ENCODE measurements around the gene CTNND2.
"Not testable (repeated sequence)": the region's sequence is repeated elsewhere in the genome, so short reads cannot be mapped to it uniquely, and the experiment has no call there.

CTNND2 gene

GRCh38 chr5:11429254-11429653 lies 475.0 kb downstream of the CTNND2 start:
- DNase-seq, result no peak

GRCh38 chr5:11427569-11427968 lies 476.7 kb downstream of the CTNND2 start:
- no peak for DNase-seq

- DNase-seq, result no peak
These were observed 477.8 kb downstream of the CTNND2 start for GRCh38 chr5:11426442-11426841.

- DNase-seq, result no peak
These were observed 481.9 kb downstream of the CTNND2 start for GRCh38 chr5:11422342-11422741.

DNA sequence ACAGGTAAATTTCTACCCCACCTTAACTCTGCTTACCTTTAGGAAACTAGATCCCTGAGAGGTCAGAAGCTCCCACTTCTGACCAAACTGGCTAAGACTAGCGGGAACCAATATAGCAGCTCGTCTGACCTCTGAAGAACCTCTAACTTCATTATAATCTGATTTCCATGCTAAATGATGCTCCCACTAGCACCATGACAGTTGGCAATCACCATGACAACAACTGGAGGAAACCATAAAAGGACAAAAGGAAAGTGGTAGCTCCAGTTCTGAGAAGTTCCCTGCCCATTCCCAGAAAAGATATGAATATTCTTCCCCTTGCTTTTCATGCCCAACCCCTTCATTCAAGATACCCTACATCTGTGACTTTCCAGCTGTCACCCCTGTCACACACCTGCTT lies 483.3 kb downstream of the CTNND2 start:
- no peak for DNase-seq

DNA sequence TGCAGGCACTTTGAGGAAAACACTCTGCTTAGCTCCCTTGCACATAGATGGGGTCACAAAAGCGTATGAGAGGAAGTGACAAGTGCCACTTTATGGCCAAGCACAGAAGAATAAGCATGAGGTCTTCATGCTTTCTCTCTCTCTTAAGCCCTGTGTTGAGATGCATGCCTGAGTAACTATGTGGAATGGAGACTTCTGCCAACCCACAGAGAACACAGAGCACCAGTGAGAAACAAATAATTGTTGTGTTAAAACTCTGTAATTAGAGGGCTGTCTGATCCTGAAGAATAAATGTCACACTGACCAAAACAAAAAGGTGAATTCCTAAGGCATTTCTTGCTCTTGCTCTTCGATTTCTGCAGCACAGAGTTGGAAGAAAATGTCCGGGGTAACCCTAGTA lies 488.5 kb downstream of the CTNND2 start:
- DNase-seq, result no peak

- not testable (repeated sequence) for DNase-seq
These were observed 489.5 kb downstream of the CTNND2 start for GRCh38 chr5:11414732-11415131.

DNA sequence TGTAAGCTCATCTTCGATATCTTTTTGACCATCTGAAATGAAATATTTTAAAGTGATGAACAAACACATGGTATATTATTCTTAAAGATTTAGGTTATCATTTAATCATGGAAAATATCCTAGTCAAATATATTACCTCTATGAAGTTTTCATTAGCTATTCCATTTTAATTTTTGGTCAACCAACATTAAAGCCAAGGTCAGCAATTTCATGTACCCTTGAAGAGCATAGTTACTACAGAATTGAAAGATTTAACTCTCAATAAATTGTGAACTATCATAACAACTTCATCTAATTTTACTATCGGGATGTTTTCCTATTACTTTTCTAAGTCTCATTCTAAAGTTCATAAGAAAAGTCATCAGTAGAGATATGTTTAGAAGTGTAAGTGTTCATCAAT lies 492.6 kb downstream of the CTNND2 start:
- DNase-seq, result no peak

GRCh38 chr5:11407556-11408145 lies 496.6 kb downstream of the CTNND2 start:
- DNase-seq, result no peak

DNA sequence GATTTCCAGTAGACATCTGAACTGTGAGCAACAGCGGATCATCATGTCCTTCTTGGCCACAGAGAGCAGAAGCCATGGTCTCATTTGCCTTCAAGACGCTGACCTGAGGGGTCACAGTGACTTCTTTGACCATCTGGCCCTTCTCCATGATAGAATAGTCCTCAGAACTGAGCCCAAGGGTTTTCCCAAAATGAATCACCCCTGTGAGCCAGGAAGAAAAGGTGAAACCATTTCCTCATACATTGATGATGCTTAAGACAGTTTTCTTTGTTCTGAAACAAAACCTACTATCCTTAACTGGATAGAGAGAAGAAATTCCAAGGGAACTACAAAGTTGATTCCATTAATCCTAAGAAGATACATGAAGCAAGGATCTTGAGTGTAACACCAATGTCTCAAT lies 503.9 kb downstream of the CTNND2 start:
- DNase-seq, result no peak

DNA sequence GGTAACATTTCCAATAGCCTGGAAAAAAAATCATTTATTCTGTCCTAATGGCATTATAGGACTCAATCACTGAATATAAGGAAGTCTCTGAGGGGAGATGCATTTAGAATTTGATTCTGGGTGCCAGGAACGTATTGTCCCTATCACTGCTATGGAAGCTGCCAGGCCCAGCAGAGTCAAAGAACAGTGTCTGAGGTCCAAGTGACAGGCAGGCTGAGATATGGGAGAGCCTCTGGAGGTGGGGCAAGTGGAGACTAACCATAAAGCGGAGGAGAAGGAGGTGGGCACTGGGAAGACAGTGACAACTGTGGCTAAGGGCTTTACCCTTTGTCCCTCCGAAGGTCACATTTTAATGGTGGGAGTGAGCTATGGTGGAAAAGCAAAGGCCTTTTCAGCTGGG lies 505.5 kb downstream of the CTNND2 start:
- no peak for DNase-seq

DNA sequence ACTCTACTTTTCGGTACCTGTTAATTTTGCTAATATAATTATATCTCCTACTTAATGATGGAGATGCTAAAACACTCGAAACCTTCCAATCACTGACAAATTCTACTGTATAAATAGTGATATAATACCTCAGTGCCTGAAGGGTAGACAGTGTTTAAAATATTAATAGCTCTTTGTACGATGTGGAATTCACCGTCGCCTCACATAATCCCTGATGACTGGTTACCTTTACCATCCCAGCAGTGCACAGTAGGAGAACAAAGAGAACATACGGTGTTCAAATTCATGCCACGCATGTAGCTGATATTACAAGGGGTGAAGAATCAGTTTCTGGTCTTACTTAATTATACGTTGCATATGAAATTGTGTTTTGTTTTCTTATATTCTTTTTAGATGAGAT lies 506.7 kb downstream of the CTNND2 start:
- no peak for DNase-seq

GRCh38 chr5:11396917-11397316 lies 507.3 kb downstream of the CTNND2 start:
- no peak for DNase-seq

DNA sequence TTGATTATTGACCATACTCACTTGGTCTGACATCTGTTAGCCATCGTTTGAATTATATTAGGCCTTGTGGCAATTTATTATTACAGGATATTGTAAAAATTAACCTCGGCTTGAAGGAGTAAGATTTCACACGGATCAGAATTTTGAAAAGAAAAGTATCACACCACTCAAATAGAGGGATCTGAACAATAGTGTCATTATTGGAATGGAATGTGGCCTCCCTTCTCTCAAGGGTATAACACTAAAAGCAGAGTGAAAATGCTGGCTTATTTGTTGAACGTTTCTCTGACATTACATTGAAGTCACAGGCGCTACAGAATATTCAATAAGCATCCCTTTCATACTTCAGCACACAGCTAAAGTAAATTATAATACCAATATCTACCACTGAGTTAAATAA lies 509.3 kb downstream of the CTNND2 start:
- DNase-seq, result no peak

DNA sequence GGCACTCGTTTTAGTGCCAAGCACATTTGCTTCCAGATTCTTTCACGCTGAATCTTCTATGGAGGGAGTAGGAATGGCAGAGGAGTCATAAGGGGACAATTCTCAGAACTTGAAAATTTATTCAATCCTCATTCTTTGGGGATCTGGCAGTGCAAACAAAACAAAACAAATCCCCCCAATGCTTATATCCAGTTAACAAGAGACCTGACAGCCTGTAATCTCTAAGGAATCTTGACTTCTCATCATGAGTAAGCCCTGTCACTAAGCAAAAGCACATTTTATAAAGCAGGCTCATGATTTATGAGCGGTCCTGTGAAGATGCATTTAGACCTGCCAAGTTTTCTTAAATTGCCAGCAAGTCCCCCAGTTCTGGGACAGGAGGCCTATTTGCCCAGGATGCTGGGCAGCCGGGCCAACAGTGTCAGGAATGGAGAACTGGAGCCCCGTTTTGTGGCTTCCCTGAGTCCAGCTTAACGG lies 513.9 kb downstream of the CTNND2 start:
- DNase-seq, result no peak

- no peak for DNase-seq
These were observed 516.9 kb downstream of the CTNND2 start for GRCh38 chr5:11387382-11387781.

- DNase-seq, result no peak
These were observed 517.8 kb downstream of the CTNND2 start for GRCh38 chr5:11386398-11386797.

GRCh38 chr5:11385901-11386293 lies 518.3 kb downstream of the CTNND2 start:
- no peak for DNase-seq

- no peak for DNase-seq
These were observed 518.9 kb downstream of the CTNND2 start for GRCh38 chr5:11385251-11385900.

GRCh38 chr5:11384441-11385250 lies 519.6 kb downstream of the CTNND2 start:
- no peak for DNase-seq

DNA sequence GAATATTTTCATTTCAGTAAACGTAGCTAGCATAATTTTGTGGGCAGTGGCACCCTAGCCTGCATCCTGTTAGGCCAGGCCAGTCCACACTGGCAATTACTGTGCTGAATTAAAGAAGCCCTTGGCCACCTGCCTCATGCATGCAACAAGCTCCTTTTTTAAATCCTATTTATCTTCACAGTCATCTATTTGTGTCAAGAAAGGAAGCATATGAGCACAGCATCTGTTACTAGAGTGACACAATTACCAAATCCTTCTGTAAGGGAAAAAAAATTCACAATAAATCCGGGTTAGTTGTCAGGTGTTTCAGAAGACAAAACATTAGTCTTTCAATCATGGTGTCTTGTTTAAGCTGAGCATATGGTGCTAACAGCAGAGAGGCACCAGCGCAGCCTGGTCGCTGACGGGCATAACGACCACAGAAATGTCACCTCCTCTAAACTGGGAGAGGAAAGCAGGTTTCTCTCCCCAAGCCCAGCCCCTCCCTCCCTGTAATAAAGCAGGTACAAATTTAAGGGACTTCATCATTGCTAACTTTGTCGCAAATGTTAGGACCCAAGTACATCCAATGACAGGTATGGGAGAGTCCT lies 520.6 kb downstream of the CTNND2 start:
- no peak for DNase-seq

DNA sequence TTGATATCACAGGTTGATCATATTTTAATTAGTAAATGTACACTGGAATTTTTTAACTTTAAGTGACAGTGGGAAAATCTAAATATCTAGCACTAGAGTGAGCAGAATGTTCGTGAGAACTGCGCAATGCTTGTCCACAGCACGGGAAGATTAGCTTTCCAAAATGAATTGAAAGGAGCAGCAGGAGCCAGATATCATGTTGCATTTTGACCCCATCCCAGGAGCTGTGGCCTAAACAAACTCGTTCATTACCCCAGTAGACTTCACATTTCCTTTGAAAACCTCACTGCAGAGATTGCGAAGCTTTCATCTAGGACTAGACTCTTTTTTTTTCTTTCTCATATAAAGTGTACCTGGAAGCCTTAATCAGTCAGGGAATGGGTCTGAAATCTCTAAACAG lies 525.8 kb downstream of the CTNND2 start:
- DNase-seq, result no peak

DNA sequence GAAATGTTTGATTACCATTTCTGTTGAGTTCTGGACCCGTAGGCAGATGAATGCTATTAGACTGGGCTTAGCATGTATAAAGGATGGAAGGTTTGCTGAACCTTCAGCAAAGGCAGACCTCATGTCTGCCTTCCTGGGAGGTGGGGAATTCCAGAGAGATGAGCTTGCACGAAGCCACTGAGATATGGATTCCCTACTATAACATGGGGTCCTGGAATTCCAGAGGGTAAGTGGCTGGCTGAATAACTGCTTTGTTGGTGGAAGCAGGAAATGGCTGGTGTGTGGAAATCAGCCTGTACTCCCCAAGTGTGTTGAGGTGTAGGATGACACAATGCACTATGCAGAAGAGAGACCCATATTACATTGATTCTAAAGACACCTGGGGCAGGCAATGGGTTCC lies 526.4 kb downstream of the CTNND2 start:
- DNase-seq, result no peak

DNA sequence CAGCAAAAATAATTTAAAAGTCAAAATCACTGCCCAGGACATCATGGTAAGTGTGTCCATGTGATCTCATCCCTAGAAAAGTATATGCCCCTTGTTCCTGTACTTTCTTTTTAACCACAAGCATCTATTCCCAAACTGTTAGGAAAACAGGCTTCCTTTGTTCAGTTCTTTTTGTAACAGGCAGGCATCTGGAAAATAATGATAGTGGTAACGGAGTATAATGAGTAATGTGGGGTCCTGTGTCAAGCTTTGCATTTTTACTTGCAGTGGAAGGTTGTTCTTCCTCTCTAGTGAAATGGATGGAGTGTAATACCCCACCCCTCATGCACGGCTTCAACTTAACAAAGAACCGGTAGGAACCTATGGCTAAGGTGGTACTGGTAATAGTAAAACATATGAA lies 532.1 kb downstream of the CTNND2 start:
- DNase-seq, result no peak
